GM19239 (cell line): Measurements from ENCODE around the gene S1PR1.
"Not testable (repeated sequence)": the region's sequence is repeated elsewhere in the genome, so short reads cannot be mapped to it uniquely, and the experiment has no call there.

Source experiments
- DNase-seq: peaks from one replicate; pipeline ENCODE4 v3.0.0; 2011; ENCODE audit warnings: low spot score; ENCODE audit not compliant: insufficient read length
- FAIRE-seq: peaks from 2 replicates; lab custom pipeline; 2011; peaks lifted over from hg19 to GRCh38; lab: Jason Lieb, UNC

S1PR1 gene

DNA sequence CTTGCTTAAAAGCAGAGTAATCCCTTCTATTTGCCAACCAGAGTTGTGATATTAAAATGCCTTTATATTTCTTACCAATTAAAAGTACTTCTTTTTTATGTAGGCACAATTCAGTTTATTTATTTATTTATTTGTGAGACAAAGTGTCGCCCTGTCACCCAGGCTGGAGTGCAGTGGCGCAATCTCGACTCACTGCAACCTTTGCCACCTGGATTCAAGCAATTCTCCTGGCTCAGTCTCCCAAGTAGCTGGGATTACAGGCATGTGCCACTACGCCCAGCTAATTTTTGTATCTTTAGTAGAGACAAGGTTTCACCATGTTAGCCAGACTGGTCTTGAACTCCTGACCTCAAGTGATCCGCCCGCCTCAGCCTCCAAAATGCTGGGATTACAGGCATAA is 17.9 kb upstream of the S1PR1 start:
- FAIRE-seq, DNase-seq: not testable (repeated sequence)

DNA sequence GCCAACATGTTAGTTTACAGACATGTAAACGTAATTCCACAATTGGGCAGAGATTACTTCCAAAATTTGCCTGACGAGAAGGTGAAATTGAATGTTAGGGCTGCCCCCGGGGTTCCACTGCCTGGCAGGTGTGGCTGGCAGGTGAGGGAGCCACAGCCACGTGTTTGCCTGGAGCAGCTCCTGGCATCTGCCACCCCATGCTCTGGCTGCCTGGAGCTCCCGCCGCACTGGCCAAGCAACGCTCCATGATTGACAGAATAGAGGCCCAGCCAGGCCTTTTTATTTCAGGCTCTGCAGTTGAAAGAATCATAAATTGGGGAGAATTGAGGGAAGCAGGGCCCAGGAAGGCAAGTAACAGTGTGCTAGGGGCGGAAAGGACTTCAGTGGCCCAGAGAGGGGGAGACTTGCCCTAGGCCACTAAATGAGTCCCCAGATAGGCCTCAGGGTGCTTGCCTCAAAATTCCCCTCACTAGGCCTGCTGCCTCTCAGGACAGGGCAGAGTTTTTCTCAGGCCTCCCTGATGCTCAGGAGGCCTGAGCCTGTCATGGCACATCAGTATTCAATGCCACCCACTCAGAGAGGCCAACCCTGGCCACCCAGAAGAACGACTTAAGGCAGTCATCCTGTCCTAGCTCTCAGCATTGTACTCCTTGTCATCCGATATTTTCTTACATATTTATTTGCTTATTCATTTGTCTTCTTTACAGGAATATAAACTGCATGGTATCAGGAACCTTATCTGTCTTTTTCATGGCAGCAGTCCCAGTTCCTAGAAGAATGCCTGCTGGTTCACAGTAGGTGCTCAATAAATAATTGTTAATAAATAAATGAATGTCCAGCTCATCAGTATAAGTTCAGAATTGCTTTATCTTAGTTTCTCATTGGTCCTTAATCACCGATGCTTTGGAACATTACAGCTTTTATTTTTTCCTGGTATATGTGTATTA is 16.6 kb upstream of the S1PR1 start:
- FAIRE-seq = no peak
- DNase-seq = no peak

GRCh38 chr1:101220906-101221305 is 15.9 kb upstream of the S1PR1 start:
- FAIRE-seq (peak; percentile 35), DNase-seq (no peak)

DNA sequence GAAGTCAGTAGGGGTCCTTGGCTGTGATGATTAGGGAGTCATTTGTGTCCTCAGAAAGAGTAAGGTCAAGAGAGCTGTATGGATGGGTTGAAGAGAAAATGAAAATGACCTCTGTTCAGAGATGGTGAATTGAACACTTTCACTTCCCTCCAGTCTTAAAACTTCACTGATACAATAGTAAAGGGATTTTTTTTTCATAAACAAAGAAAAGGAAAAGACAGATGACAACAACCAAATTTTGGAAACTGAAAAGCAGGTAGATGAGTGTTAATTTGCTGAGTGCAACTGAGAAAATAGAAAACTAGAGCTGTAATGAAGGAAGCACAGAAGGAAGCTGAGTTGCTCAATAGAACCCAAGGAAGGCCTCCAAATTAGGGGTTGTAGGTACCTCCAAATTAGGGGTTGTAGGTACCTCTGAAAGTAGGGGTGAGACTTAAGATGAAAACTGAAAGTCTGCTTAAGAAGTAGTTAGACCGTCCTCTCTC is 14.8 kb upstream of the S1PR1 start:
- DNase-seq (peak; percentile 48), FAIRE-seq (peak; percentile 92)

DNA sequence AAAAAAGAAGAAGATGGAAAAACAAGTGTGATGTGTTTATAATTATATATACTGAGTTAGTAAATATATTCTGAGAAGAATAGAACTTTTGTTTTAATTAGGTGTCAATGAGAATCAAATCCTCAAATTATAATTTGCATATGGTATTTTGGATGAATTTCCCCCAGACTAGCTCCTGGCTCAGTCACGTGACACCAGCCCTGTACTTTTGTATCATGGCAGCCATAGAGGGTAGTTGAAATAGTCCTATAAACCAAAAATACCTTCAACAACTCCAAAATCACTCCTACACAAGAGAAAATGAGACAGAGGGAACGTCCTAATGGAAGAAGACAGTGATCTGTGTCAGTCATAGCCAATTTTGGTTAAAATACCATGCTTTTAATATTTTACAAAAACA is 9.0 kb upstream of the S1PR1 start:
- no peak for FAIRE-seq
- no peak for DNase-seq

GRCh38 chr1:101228424-101229134 is 8.2 kb upstream of the S1PR1 start:
- DNase-seq (no peak), FAIRE-seq (no peak)

DNA sequence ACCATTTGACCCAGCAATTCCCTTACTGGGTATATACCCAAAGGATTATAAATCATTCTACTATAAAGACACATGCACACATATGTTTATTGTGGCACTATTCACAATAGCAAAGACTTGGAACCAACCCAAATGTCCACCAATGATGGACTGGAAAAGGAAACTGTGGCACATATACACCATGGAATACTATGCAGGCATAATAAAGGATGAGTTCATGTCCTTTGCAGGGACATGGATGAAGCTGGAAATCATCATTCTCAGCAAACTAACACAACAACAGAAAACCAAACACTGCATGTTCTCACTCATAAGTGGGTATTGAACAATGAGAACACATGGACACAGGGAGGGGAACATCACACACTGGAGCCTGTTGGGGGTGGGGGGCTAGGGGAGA is 4.6 kb upstream of the S1PR1 start:
- FAIRE-seq, DNase-seq: not testable (repeated sequence)

GRCh38 chr1:101233495-101233894 is 3.3 kb upstream of the S1PR1 start:
- FAIRE-seq = no peak
- DNase-seq = no peak

DNA sequence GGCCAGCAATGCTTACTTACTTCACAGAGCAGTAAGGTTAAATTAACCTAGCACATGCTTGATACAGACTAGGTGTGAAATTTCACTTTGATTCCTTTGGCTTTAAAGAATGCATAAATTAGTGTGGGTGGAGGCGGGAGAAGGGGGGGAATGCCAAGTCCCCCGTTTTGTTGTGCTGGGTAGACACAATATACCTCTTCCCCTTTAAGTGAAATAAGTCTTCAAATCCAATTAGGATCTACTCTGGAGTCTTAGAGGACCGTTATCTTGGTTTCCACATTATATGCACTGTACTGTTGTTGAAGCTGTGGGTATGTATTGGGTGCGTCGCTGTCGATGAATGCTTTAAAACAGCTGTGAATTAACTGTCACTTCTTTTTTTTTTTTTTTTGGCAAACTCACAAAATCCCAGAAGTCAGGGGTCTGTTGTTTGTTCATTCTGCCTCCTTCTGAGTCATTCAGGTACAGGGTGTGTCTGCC is 1.6 kb upstream of the S1PR1 start:
- FAIRE-seq (peak; percentile 59), DNase-seq (no peak)

GRCh38 chr1:101235696-101236515 is 913 bp upstream of the S1PR1 start:
- FAIRE-seq (peak; percentile 87), DNase-seq (no peak)

GRCh38 chr1:101237229-101237837 is 514 bp downstream of the S1PR1 start:
- no peak for DNase-seq
- FAIRE-seq = no peak

DNA sequence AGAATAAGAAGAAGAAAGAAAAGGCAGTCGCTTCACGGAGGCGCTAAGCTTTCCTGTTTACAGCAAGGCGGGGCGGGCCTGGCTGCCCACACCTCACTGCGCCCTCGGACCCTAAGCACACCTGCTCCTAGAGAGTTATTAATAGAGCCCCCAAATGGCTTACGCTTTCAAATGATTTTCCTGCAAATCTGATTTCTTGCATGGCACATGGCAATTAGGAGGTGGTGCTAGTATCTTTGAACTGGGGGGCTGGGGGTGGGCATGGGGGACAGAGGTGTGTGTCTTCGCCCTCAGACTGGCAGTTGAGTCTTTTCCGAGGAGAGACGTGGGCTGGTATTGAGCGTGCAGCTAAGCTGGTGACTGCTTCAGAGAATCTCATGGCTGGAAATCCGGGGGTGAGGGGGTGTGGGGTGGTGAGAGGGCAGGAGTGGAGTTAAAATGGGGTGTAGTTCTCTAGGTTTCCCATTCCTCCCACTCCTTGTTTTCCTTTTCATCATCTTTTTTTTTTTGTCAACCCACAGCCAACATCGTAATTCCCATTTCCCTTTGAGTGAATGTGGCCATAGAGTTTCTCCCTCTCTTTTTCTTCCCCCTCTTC is 1.3 kb downstream of the S1PR1 start:
- peak; percentile 92 for FAIRE-seq
- no peak for DNase-seq

GRCh38 chr1:101238681-101239094 is 1.9 kb downstream of the S1PR1 start:
- FAIRE-seq (peak; percentile 96), DNase-seq (no peak)

DNA sequence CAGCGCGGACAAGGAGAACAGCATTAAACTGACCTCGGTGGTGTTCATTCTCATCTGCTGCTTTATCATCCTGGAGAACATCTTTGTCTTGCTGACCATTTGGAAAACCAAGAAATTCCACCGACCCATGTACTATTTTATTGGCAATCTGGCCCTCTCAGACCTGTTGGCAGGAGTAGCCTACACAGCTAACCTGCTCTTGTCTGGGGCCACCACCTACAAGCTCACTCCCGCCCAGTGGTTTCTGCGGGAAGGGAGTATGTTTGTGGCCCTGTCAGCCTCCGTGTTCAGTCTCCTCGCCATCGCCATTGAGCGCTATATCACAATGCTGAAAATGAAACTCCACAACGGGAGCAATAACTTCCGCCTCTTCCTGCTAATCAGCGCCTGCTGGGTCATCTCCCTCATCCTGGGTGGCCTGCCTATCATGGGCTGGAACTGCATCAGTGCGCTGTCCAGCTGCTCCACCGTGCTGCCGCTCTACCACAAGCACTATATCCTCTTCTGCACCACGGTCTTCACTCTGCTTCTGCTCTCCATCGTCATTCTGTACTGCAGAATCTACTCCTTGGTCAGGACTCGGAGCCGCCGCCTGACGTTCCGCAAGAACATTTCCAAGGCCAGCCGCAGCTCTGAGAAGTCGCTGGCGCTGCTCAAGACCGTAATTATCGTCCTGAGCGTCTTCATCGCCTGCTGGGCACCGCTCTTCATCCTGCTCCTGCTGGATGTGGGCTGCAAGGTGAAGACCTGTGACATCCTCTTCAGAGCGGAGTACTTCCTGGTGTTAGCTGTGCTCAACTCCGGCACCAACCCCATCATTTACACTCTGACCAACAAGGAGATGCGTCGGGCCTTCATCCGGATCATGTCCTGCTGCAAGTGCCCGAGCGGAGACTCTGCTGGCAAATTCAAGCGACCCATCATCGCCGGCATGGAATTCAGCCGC is 2.5 kb downstream of the S1PR1 start:
- DNase-seq = no peak

GRCh38 chr1:101240041-101240430 is 3.2 kb downstream of the S1PR1 start:
- FAIRE-seq = no peak

More for the DNA sequence above, 2.5 kb downstream of the S1PR1 start:
- FAIRE-seq = no peak

GRCh38 chr1:101241485-101242225 is 4.8 kb downstream of the S1PR1 start:
- DNase-seq = no peak
- FAIRE-seq = peak; percentile 61

More at GRCh38 chr1:101240041-101240430, 3.2 kb downstream of the S1PR1 start:
- DNase-seq = no peak

- DNase-seq = no peak
- peak; percentile 56 for FAIRE-seq
Measured at GRCh38 chr1:101242324-101243050, 5.7 kb downstream of the S1PR1 start.
